H1 (cell line): Measurements from ENCODE around the gene THBS1. TPM values are rescaled to one million over a fixed set of nuclear protein-coding genes. Genes with fewer than 3 reads are reported as not detected.

Experiments used
- CHD7 ChIP-seq: fragments of 300-600 bp; sonication (generic); IDR thresholded peaks from 2 replicates; pipeline ENCODE4 v1.7.1; 2012; ENCODE audit warnings: low read length, moderate library complexity, mild to moderate bottlenecking, inconsistent platforms; ENCODE audit not compliant: insufficient replicate concordance
- CREB1 ChIP-seq: IDR thresholded peaks from 2 replicates; pipeline ENCODE4 v1.6.1; 2012; ENCODE audit warnings: inconsistent platforms
- E2F6 ChIP-seq: IDR thresholded peaks from 2 replicates; pipeline ENCODE4 v1.6.1; 2012; ENCODE audit warnings: inconsistent platforms
- EGR1 ChIP-seq: IDR thresholded peaks from 2 replicates; pipeline ENCODE4 v1.6.1; 2011; ENCODE audit warnings: low read depth, low read length, borderline replicate concordance
- SIX5 ChIP-seq: IDR thresholded peaks from 2 replicates; pipeline ENCODE4 v1.6.1; 2011; ENCODE audit warnings: mild to moderate bottlenecking, low read depth, low read length
- SP4 ChIP-seq: IDR thresholded peaks from 2 replicates; pipeline ENCODE4 v1.6.1; 2012; ENCODE audit warnings: low read length, inconsistent platforms
- USF2 ChIP-seq: IDR thresholded peaks from 2 replicates; pipeline ENCODE4 v1.6.1; 2011; ENCODE audit warnings: low read length, improper control_type of control experiment
- polyA plus RNA-seq, 7 experiments: library from polyadenylated mRNA; depleted of rRNA in 3 of 7; stranded (reverse) in 5 of 7; unstranded in 2 of 7; fragments of >200 nt in 5 of 7; fragments of 200-250 nt in 2 of 7; gene quantifications; 1 replicate in 5 of 7; 2 replicates in 1 of 7; 4 replicates in 1 of 7; pipeline versions ENCODE4 v1.2.1 to v1.2.3, GENCODE V29; 2011 to 2013; ENCODE audit warnings: missing spikeins in 2 of 7, mixed read lengths in 2 of 7
- total RNA-seq: library from RNA; stranded (reverse); fragmentation: NEBNext Ultra II Directional; extraction: Animal tissue kit (Norgen Biotek cat#: 25700); gene quantifications from 2 replicates; pipeline ENCODE4 v1.2.1, GENCODE V29; 2021

Gene THBS1
- total and polyA plus RNA-seq, 2 of the 8 experiments (the other 6 are each of a cell fraction or from before 2014, with no cell fraction given), result 10.3 to 63.3 TPM

GRCh38 chr15:39542385-39543065 is 38.4 kb upstream of the THBS1 start (continued):
- TF ChIP-seq CHD7, result no peak
- no peak for TF ChIP-seq USF2
- TF ChIP-seq CREB1, result no peak
- no peak for TF ChIP-seq SIX5
- TF ChIP-seq EGR1, result no peak
- no peak for TF ChIP-seq SP4
- TF ChIP-seq E2F6, result no peak
- TF ChIP-seq, all 59 proteins: peak for 0
